Measurements from ENCODE around the gene MGA.

Gene MGA

GRCh38 chr15:41659190-41659589 lies 1.0 kb upstream of the MGA start:
- DNase-seq: no peak

DNA sequence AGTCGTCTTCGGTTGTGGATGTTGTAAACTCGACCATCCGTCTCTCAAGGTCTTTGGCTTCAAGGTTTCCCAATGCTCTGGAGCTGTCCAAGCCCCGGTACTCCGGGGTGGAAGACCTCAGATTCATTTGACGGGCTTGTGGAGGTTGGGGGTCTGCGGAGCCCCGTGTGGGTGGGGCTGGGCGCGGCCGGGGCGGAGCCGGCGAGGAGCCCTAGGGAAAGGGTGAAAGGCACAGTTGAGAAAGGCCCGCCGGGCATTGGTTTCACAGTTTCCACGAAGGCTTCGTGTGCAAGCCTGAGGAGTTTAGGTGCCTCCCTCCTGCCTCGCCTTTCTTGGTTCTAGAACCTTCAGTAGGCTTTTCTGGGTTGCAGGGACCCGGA lies 360 bp upstream of the MGA start:
- DNase-seq: peak; percentile 53

DNA sequence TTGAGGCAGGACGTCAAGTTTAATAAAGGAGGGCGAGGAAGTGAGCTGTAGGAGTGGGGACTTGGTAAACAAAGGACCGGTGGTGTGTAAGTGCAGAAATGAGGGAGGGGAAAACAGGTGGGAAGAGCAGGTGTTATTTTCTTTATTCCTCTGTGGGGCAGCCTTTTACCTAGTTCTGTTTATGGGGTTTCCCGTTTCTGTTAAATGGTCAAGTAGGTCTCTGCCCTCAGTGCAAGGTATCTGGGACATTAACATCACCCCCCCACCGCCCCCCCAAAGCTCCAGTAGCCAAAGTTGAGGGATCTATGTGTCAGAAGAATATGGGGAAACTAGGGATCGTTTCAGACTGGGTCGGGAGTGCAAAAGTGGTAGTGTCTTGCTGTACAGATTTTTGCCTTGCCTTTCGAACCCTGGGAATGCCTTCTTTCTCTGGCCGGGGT lies 893 bp downstream of the MGA start:
- no peak for DNase-seq

DNA sequence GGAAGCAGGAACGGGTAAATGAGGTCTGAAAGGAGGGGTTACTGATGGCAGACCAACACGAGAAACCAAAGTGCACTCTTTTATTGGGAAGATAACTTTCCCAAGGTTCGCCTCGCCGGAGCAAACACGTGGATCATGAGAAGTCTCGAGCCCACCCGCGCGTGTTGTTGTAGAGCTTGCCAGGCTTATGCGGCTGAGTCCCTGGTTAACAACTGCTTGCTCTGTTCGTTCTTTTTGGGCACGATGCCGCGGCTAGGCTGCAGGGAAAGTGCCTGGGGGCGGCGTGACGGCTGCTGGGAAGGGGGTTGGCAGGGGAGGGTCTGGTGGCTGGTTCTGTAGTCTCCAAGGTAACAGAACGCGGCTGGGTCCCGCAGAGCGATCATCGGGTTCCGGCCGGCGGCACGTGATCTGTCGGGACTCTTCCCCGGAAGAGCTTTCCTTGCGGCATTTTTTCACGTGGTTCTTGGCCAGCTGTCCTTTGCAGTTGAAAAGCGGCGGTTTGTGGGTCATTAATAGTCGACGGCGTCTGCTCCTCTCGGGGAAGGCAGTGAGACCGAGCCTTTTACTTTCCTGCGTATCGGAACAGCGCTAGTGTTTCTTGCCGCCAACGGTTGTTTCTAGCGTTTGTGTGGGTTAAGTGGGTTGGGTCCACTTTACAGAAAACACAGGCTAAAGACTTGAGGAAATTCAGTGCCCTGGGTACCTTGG lies 1.5 kb downstream of the MGA start:
- DNase-seq: peak; percentile 85

DNA sequence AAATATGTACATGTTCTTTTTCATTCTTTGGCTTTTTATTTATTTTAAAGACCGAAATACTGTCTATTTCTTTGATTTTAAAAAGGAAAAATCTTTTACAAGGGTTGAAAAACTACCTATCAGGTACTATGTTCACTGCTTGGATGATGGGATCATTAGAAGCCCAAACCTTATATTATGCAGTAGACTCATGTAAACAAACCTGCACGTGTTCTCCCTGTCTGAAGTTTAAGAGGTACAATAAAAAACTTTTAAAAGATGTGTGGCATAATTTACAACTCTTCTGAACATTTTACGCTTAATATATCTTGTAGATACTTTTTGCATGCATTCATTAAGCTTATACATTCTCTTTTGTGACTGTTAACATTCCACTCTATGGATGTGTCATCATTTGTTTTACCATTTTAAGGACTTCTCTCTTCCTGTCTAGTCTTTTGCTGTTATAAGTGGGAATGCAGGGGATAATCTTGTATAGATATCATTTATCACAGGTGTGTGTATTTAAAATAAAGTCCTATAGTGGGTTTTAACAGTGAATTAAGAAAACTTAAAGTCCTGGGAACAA lies 6.2 kb downstream of the MGA start:
- no peak for DNase-seq

DNA sequence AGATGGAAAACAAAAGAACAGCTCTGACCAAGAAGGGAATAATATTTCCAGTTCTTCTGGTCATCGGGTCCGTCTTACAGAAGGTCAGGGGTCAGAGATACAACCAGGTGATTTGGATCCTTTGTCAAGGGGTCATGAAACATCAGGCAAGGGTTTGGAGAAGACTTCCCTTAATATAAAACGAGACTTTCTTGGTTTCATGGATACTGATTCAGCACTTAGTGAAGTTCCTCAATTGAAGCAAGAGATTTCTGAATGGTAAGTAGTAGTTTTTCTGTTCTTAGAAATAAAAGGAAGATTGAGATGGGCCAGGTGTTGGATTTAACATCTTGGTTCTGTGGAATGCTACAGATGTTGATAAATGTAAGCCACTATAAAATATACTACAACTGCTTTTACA lies 9.5 kb downstream of the MGA start:
- no peak for DNase-seq

GRCh38 chr15:41671656-41672648 lies 11.7 kb downstream of the MGA start:
- DNase-seq: no peak

- DNase-seq: no peak
Measured at GRCh38 chr15:41675337-41675736, 15.1 kb downstream of the MGA start.

GRCh38 chr15:41678742-41679141 lies 18.5 kb downstream of the MGA start:
- no peak for DNase-seq

GRCh38 chr15:41683955-41684354 lies 23.8 kb downstream of the MGA start:
- DNase-seq: no peak

DNA sequence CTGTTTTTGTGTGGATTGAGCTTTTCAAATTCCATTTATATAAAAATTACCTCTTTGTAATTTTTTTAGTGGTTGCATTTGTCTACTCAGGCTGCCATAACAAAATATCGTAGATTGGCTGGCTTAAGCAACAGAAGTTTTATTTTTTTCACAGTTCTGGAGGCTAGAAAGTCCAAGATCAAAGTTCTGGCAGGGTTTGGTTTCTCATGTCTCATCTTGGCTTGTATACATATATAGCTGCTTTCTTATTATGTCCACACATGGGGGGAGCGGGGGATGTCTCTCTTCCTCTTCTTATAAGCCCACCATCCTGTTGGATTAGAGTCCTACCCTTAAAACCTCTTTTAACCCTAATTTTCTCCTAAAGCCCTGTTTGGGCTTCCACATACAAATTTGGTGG lies 28.5 kb downstream of the MGA start:
- DNase-seq: no peak

DNA sequence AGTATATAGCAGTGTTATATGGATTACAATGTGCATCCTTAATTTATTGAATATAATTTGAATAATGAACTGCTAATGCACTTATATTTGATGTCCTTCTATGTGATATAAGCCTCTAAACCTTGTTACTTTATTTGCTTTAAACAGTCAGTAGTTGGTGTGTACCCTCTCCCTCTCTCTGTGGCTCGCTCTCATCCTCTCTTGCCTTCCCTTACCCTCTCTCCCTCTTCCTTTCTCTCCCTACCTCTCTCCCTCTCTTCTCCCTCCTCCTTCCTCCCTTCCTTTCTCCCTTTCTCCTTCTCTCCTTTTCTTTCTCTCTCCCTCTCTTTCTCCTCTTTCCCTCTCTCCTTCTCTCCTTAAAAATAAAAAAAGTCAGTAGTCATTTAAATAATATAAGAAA lies 28.9 kb downstream of the MGA start:
- DNase-seq: no peak

DNA sequence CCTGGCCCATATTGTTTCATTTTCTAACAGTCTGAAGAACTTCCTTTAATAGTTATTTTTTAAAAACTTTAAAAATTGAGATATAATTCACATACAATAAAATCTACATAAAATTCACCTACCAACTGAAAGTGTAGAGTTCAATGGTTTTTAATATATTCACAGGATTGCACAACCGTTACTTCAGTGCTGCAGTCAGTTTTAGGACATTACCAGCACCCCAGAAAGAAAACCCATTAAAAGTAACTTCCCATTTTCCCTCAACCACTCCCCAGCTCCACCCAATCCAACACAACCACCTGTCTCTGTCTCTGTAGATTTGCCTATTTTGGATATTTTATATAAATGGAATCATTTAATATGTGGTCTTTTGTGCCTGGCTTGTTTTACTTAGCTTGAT lies 29.6 kb downstream of the MGA start:
- DNase-seq: no peak

GRCh38 chr15:41690636-41691035 lies 30.4 kb downstream of the MGA start:
- DNase-seq: no peak

DNA sequence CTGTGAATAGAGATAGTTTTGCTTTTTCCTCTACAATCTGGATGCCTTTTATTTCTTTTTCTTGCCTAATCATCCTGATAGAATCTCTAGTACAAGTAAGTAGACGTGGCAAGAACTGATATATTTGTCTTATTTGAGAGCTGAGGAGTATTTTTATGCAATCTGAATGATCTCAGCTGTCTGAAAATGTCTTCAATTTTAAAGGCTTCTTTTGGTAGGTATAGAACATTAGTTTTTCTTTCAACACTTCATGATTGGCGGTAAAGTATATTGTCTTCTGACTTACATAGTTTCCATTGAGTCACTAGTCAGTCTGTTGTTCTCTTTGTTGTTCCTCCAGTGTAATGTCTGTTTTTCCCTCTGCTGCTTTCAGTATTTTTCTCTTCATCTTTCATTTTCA lies 31.3 kb downstream of the MGA start:
- no peak for DNase-seq

DNA sequence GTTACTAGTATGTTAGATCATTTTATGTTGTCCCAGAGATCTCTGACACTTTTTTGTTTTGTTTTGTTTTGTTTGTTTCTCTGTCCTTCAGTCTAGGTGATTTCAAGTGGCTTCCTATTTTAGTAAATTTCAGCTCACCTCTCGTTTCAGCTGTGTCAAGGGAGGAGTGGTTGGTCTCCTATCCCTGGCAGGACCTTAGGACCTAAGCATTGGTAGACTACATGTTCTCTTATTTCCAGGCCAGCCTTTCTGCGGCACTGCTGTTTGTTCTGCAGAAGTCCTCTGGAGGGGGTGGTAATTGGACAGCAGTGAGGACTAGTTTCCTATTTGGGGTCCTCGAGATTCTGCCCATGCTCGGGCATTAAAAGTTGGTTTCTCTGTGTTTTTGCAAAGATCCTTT lies 31.8 kb downstream of the MGA start:
- no peak for DNase-seq

- no peak for DNase-seq
Measured at GRCh38 chr15:41693757-41694156, 33.6 kb downstream of the MGA start.

DNA sequence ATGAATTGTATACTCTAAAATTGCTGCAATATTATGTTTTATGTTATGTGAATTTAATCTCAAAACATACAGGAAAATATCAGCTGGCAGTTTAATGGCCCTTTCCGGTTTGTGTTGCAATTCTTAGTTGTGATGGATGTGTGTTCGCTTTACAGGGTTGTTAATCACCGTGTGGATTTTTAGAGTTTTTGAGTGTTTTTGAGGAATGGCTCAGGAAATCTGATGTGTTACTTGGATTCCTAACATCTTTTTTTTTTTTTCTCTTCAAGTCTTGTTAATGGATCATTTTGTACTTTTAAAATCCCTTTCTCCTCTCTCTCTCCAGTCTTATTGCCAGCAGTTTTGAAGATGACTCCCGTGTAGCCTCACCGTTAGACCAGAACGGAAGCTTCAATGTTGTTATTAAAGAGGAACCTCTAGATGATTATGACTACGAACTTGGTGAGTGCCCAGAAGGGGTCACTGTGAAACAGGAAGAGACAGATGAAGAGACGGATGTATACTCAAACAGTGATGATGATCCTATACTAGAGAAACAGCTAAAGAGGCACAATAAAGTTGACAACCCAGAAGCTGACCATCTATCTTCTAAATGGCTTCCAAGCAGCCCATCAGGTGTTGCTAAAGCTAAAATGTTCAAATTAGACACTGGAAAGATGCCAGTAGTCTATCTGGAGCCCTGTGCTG lies 35.7 kb downstream of the MGA start:
- DNase-seq: no peak

DNA sequence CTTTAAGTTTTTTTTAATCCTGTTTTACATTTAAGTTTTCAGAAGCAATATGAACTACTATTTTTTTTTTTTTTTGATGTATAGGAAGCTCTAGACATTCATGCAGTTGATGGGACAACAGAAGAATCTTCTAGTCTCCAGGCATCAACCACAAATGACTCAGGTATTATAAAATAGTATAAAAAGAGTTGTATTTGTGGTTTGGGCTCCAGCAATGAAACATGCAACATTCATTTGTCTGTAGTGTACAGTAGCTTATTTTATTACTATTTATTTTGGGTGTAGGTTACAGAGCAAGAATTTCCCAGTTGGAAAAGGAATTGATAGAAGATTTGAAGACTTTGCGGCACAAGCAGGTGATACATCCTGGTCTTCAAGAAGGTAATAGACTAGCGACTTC lies 38.6 kb downstream of the MGA start:
- no peak for DNase-seq

- DNase-seq: no peak
Measured at GRCh38 chr15:41703120-41703519, 42.9 kb downstream of the MGA start.

DNA sequence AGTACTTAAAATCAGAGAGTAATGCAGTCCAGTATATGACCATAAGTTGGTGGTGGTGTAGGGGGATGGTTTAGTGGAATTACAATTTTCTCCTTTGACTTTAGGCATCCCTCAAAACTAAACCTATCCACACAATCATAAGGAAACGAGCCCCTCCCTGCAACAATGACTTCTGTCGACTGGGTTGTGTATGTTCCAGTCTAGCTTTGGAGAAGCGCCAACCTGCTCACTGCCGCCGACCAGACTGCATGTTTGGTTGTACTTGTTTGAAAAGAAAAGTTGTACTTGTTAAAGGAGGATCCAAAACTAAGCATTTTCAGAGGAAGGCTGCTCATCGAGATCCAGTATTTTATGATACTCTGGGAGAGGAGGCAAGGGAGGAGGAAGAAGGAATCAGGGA lies 52.8 kb downstream of the MGA start:
- no peak for DNase-seq

DNA sequence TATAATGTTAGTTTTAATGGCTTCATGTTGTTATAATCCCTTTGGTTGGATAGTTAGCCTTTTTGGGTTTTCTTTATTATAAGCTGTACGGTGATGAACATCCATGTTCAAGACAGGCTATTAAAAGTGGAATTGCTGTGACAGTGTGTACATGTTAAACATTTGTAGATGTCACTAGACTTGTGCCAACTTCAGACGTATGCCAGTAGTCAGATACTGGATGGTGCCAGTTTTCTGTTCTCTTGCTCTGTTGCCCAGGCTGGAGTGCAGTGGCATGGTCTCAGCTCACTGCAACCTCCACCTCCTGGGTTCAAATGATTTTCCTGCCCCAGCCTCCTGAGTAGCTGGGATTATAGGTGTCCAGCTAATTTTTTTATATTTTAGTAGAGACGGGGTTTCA lies 54.1 kb downstream of the MGA start:
- no peak for DNase-seq

DNA sequence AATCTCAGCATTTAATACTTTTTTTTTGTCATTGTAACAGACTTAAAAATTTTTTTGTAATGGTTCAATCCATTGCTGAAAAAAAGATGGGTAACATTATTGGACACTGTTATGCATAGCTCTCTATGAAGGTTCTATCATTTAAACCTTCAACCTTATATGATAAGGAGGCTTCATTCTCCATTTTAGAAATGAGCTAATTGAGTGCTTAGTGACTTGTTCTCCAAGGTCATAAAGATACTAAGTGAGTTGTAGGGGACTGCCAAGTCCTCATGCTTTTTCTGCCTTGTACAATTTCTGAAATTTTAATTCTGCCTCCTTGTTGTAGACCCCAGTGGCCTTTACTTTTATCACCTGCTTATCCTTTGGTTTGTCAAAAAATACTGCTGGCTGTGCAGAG lies 56.7 kb downstream of the MGA start:
- DNase-seq: no peak

All from NCI-H2227 treated with DMSO at 0.1 percent for 48 hours (cell line).